Stimulated activated CD4-positive, alpha-beta T cell treated with anti-CD3 and anti-CD28 coated beads, Interleukin-4, amount 100 ng/mL, for 48 hours (primary cell): Measurements from ENCODE around the gene SLC27A5.
"Not testable (repeated sequence)": the region's sequence is repeated elsewhere in the genome, so short reads cannot be mapped to it uniquely, and the experiment has no call there.

Experiments used
- DNase-seq, 2 donors: peaks; one replicate each; pipeline ENCODE4 v3.0.0-alpha.2; 2020; ENCODE audit warnings: low read depth in 2 of 2

SLC27A5 gene

DNA sequence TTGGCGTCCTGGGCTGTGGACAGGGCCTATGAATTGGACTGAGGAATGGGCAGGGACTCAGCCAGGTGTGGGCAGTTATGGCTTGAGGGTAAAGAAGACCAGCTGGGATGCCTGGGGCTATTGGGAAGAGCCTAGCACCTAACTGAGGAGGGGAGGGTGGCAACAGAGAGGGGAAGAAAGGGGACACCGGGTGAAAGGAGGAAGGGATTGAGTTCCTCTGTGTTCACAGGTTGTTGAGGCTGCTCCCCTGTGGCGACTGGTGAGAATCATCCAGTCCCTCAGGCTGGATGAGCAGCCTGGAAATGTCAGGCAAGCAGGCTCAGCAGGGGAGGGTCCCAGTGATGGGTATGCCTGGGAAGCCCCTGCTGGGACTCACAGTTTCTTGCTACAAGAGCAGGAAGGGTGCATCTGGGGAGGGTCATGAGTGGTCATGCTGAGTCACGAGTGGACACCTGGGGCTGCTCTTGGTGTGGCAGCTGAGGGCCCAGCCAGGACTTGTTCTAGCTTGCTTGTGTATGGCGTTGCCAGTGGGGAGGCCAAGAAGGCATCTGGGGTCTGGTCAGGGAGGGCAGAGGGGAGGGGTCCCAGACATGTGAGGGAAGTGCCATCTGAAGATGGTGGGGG is 43.5 kb downstream of the SLC27A5 start:
- DNase-seq: no peak

DNA sequence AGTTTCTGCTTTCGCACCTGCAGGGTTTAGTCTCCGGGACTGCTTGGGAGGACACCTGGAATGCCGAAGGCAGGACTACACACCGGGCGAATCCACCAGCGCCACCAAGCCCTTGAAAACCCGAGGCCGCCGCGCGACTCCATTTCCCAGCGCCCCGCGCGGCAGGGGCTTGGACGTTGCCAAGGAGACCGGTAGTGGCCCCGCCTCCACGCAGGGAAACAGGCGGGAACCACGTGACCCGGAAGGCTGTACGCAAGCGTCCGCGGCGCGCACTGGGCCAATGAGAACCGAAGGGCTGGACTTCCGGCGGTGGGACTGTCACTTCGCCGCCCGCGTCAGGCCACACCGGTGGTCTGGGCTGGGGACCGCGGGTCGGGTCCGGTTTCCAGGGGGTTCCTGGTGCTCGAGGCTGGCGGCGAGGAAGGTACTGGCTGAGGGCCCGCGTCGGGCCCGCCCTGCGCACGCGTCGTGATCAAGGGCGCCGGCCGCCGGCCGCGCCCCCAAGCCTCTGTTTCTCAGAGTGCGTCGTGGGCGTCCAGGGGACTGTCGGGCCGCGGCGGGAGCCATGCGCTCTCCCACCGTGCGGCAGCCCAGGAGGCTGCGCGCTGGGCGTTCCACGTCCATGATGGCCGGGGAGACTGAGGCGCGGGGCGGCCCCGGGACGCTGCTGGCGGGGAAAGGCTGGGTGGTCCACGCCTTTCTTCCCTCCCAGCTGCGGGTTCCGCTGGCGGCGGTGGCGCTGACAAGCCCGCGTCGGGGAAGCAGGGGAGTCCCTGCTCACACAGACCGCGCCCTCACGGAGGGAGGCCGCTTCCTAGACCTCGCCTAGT is 44.8 kb downstream of the SLC27A5 start, which contains the start of gene ZNF324:
Gene ZNF324 (plus strand): TSS at position 321 of the 830 bp plus-strand sequence. CDS start 2,106 bp downstream, outside the sequence.
- peak; percentile 98 to 99 for DNase-seq

DNA sequence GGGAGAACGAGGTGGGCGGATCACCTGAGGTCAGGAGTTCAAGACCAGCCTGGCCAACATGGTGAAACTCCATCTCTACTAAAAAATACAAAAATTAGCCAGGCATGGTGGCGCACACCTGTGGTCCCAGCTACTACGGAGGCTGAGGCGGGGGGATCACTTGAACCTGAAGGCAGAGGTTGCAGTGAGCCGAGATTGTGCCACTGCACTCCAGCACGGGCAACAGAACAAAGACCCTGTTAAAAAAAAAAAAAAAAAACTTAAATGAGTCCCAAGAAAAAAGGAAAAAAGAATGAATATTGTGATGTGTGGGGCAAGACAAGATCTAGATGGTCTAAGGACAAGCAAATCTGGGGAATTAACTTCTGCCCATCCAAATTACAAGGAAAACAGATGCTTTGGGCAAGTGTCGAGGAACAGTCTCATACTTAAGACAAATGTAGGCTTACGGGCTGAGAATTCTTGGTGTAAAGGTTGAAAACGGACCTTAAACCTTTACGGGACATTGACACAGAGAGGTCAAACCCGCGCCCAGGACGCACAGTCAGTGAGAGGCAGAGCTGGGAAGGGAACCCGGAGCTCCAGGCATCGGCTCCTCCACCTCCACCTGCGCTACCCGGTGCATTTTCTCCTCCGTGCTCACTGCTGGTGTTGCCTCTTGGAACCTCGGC is 45.6 kb downstream of the SLC27A5 start:
- DNase-seq: no peak

DNA sequence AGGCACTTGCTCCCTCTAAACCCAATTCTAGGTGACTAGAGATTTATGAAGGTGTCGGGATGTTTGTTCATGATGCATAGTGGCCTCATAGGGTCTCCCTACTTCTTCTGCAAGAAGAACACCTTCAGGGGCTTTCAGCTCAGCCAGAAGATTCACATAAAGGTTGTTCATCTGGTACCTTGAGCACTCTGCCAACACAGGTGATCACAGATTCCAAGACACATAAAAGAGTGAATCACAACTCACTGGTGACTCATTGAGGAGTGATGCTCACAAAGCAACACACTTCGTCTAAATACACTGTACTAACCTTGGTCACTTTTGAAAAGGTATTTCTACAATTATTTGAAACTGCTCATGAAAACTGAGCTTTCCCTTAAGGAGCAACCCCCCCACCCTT is 51.8 kb downstream of the SLC27A5 start:
- DNase-seq: no peak

DNA sequence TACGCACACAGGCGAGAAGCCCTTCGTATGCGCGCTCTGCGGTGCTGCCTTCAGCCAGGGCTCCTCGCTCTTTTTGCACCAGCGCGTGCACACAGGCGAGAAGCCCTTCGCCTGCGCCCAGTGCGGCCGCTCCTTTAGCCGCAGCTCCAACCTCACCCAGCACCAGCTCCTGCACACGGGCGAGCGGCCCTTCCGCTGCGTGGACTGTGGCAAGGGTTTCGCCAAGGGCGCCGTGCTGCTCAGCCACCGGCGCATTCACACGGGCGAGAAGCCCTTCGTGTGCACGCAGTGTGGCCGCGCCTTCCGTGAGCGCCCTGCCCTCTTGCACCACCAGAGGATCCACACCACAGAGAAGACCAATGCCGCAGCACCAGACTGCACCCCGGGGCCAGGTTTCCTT is 55.7 kb downstream of the SLC27A5 start:
- no peak for DNase-seq

DNA sequence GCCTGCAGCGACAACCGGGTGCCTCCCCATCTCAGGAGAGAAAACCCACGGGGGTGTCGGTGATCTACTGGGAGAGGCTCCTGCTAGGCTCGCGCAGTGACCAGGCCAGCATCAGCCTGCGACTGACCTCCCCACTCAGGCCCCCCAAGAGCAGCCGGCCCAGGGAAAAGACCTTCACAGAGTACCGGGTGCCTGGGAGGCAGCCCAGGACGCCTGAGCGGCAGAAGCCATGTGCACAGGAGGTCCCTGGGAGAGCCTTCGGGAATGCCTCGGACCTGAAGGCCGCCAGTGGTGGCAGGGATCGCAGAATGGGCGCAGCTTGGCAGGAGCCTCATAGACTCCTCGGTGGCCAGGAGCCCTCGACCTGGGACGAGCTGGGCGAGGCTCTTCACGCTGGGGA is 56.5 kb downstream of the SLC27A5 start:
- DNase-seq: no peak

DNA sequence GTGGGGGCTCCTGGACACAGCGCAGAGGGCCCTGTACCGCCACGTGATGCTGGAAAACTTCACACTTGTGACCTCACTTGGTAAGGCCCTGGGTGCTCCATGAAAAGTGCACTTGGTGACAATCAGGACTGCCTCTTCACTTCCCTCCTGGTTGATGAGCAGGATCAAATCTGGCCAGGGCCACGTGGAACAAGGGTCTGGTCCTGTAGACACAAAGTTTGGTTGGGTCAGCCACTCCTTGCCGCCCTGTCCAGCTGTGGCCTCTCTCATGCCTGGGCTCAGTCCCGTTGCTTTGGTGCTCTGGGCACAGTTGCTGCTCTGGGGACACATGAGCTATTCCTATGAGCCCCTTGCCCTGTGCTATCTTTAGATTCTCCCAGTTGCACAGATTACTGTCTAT is 58.0 kb downstream of the SLC27A5 start:
- DNase-seq: no peak

DNA sequence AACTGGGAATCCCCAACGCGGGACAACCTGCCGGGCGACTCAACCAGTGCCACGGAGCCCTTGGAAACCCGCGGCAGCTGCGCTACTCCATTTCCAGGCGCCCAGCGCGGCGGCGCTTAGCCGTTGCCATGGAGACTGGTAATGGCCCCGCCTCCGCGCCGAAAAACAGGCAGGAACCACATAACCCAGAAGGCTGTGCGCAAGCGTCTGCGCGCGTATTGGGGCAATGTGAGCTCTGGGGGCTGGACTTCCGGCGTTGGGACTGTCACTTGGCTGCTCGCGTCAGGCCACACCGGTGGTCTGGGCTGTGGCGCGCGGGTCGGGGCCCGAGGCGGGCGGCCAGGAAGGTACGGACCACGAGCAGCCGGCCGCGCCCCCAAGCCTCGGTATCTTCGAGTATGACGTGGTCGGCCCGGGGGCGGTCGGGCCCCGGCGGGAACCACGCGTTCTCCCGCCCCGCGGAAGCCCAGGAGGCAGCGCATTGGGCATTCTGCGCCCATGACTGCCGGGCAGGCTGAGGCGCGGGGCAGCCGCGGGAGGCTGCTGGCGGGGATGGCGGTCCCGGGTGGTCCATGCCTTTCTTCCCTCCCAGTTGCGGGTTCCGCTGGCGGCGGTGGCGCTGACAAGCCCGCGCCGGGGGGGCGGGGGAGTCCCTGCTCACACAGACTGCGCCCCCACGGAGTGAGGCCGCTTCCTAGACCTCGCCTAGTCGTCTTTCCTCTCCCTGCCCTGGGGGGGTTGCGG is 60.3 kb downstream of the SLC27A5 start, which contains the start of gene ZNF324B:
Gene ZNF324B (plus strand): TSS at position 265 of the 744 bp plus-strand sequence. CDS start 2,080 bp downstream, outside the sequence.
- DNase-seq: peak; percentile 92 to 95

DNA sequence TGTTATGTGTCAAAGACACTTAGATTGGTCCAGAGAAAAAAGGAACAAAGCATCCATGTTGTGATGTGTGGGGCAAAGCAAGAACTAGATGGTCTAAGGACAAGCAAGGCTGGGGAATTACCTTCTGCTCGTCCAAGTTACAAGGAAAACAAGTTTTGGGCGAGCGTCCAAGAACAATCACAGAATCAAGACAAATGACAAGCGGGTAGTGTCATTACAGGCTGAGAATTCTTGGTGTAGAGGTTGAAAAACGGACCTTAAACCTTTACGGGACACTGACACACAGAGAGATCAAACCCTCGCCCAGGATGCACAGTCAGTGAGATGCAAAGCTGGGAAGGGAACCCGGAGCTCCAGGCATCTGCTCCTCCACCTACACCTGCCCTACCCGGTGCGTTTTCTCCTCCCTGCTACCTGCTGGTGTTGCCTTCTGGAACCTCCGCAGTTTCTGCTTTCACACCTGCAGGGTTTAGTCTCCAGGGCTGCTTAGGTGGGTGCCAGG is 60.9 kb downstream of the SLC27A5 start:
- no peak for DNase-seq

DNA sequence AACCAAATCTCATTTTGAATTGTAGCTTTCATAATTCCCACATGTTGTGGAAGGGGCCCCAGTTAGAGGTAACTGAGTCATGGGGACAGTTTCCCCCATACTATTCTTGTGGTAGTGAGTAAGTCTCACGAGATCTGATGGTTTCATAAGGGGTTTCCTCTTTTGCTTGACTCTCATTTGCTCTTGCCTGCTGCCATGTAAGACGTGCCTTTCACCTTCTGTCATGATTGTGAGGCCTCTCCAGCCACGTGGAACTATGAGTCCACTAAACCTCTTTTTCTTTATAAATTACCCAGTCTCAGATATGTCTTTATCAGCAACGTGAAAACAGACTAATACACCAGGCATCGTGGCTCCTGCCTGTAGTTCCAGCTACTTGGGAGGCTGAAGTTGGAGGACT is 61.8 kb downstream of the SLC27A5 start:
- not testable (repeated sequence) for DNase-seq

DNA sequence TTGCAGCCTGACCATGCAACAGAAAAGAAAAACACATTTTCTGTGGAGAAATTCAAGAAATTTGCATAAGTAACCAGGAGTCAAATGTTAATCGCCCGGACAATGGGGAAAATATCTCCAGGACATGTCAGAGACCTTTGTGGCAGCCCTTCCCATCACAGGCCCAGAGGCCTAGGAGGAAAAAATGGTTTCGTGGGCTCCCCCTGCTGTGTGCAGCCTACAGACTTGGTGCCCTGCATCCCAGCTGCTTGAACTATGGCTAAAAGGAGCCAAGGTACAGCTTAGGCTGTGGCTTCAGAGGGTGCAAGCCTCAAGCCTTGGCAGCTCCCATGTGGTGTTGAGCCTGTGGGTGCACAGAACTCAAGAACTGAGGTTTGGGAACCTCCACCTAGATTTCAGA is 62.9 kb downstream of the SLC27A5 start:
- not testable (repeated sequence) for DNase-seq
